ENCODE data around the gene SCAMP3.

SCAMP3 gene

GRCh38 chr1:155207806-155208540, 54.2 kb downstream of the SCAMP3 start, which contains the start of gene THBS3:
Gene THBS3 (minus strand): TSS chr1:155207897. CDS start chr1:155207876, 21 bp downstream.
- in situ Hi-C loops (cut with MboI; ENCODE audit: low sequenced_read_pairs) = no loop called here

- in situ Hi-C loops (cut with MboI; ENCODE audit: low sequenced_read_pairs) = no loop called here
These were observed 55.0 kb downstream of the SCAMP3 start for GRCh38 chr1:155206891-155207805.
